GM21360 (cell line): ENCODE results near the gene BCAS3.

Experiments
- ATAC-seq: cut with Tn5 transposase; IDR thresholded peaks from one replicate; pipeline ENCODE4 v1.9.1; 2021; ENCODE audit warnings: mild to moderate bottlenecking, moderate library complexity; ENCODE audit not compliant: unreplicated experiment

BCAS3 gene

DNA sequence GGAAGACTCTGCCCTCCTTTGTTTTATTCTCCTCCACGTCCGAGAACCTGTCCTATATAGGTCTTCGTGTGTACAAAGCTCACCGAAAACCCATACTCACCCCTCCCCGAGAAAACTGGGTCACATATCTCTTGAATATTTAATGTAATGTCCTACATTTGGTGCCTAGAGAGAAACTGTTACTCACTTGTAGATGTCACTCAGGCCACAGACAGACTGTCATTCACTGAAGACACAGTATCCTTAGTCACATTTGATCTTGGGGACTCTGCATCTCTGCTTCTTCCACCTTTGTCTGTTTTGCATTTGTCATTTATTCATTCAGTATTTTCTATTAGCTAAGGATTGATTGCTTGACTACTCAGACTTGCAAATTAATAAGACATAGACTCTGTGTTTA, 590.2 kb downstream of the BCAS3 start:
- ATAC-seq: no peak

GRCh38 chr17:61275395-61275794, 597.7 kb downstream of the BCAS3 start:
- no peak for ATAC-seq

GRCh38 chr17:61276806-61277205, 599.2 kb downstream of the BCAS3 start:
- no peak for ATAC-seq

GRCh38 chr17:61279476-61280145, 602.0 kb downstream of the BCAS3 start:
- ATAC-seq: no peak

GRCh38 chr17:61280338-61280737, 602.7 kb downstream of the BCAS3 start:
- no peak for ATAC-seq

GRCh38 chr17:61280851-61281250, 603.2 kb downstream of the BCAS3 start:
- no peak for ATAC-seq

GRCh38 chr17:61282377-61282776, 604.7 kb downstream of the BCAS3 start:
- ATAC-seq: no peak

- ATAC-seq: no peak
Observed at GRCh38 chr17:61283043-61283442, 605.4 kb downstream of the BCAS3 start.

DNA sequence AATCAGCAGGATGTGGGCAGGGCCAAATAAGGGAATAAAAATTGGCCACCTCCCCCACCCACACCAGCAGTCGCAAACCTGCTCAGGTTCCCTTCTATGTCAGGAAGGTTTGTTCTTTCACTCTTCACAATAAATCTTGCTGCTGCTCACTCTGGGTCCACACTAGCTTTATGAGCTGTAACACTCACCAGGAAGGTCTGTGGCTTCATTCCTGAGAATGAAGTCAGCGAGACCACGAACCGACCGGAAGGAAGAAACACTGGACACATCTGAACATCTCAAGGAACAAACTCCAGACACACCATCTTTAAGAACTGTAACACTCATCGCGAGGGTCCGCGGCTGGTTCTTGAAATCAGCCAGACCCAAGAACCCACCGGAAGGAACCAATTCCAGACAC, 606.5 kb downstream of the BCAS3 start:
- no peak for ATAC-seq

DNA sequence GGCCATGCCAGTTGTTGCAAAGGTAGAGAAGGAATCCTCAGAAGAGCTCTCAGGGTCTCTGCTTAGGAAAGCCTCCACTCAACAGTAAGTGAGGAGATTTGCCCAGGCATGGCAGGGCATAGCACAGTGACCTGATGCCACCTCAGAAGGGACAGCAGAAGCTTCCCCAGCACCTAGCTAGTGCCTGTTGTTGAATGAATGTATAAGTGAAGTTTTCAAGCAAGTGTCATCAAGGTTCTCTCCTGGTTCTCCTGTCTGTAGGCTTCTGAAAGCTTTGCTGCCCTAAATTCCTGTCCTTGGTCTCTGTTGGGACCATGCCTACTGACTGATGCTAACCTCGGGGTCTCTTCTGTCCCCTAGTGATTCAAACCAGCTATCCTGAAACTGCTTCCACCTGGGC, 607.1 kb downstream of the BCAS3 start:
- no peak for ATAC-seq

GRCh38 chr17:61285526-61286320, 608.1 kb downstream of the BCAS3 start:
- no peak for ATAC-seq

DNA sequence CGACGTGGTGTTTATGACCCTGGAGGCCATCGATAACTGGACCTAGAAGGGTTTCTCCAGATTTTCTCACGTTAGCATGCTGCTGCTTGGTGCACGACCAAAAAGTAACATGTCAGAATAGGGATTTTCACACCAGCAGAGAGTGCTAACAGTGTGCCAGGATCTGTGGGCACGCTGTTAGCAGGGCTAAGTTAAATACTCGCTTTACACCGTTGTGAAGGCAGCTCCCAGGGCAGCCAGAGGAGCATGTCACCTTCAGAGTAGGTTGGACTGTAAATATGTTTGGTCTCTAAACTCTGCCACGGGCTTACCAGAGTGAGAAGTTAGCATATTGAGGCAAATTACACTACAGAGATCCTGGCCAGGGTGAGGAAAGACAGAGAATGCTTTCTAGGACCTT, 608.8 kb downstream of the BCAS3 start:
- no peak for ATAC-seq

DNA sequence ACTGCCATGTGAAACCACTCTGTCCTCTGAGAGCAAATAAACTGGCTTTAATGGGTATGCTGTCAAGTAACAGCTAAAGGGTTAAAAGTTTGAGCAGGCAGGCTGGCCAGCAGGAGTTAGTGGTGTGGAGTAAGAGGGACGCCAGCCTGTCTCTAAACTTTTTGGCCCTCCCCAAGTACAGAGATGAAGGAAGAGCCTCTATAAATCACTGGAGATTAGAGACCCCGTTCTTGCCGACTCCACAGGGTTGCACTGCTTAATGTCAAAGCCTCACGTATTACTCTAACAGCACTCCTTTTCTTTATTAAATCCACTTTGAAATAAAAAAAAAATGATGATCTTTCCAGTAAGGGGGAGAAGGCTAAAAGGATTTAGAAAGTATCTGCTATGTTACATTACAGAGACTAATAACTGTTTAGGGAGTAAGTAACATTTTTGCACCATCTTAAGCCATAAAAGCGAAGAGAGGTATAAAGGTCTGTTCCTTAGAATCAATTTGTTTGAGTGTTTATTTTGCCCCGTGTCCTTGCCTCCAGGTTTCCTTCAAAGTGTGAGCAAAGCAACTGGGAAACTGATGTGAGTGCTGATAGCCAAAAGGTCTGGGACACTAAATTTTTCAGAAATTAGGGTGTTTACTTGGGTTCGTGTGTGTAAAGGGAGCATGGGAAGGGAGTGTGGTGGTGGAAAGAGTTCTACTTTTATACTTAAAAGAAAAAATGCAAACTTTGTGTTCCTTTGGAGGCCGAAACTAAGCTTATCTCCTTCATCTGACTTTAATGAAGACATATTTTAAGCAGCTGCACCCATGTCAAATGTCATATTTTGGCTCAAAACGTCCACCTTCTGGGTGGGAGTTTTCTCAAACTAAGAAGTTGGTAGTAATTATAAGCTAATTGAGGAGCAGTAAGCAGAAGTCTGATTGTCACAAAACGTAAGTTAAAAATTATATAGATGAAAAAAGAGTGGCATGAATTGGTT, 612.0 kb downstream of the BCAS3 start:
- no peak for ATAC-seq

DNA sequence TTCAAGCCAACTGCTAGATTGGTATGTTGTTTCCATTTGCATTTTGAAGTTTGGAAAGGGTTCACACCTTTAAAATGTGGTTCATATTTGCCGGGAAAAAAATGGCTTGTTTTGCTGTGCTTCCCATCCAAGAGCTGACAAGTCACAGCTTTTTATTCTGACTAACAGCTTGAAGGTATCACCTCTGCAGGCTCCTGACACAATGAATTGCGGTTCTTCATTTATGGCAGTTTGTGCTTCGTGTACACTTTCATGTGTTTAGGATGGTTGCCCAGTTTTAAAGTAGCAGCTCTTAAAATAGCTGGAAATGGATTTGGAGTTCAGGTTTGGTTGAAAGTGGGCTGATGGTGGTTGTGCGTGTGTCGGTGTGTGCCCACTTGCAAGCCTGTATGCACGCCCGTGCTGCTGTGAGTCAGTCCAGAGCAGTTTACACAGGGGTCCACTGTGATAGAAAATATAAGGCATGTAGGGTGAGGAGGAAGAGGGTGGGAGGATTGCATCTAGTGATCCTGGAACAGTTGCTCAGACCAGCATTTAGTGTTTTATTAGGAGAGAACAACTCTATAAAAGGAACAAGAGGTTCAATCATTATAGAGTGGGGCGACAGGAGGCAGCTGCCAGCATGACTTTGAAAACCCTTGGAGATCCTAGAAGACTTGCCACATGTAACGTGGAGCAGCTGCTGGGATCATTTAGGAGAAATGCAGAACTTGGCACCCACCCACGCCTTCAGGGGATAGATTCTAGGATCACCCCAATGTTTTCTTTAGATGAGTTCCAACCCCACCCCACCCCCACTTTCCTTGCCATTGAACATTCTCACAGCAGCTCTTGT, 614.0 kb downstream of the BCAS3 start:
- ATAC-seq: no peak

- ATAC-seq: no peak
Observed at GRCh38 chr17:61294286-61294685, 616.6 kb downstream of the BCAS3 start.

GRCh38 chr17:61294777-61295176, 617.1 kb downstream of the BCAS3 start:
- ATAC-seq: no peak

GRCh38 chr17:61296058-61296457, 618.4 kb downstream of the BCAS3 start:
- ATAC-seq: no peak

- no peak for ATAC-seq
Observed at GRCh38 chr17:61299517-61300513, 622.2 kb downstream of the BCAS3 start.
